WTC11 (cell line): ENCODE results near the gene COL27A1. TPM values are rescaled to one million over a fixed set of nuclear protein-coding genes. Genes with fewer than 3 reads are reported as not detected.

Experiments
- ATAC-seq: fragments of 200-7000 bp; cut with Tn5 transposase; 2 replicates; pipeline ENCODE4 v1.10.0; 2021; ENCODE audit warnings: mild to moderate bottlenecking, moderate library complexity
- CTCF ChIA-PET: fragments of 300-600 bp; sonication (Branson Sonifier 250); formaldehyde crosslinking; loops from one replicate; lab custom pipeline; 2021; ENCODE audit warnings: antibody characterized with exemption; lab: Charles Lee
- POLR2A ChIA-PET: fragments of 350-600 bp; sonication (Branson Sonifier 250); formaldehyde crosslinking; loops from one replicate; lab custom pipeline; 2021; ENCODE audit warnings: antibody characterized with exemption; lab: Charles Lee
- DNase-seq: peaks from one replicate; pipeline ENCODE4 v3.0.0; 2021; ENCODE audit warnings: low spot score
- H3K27ac Mint-ChIP-seq: 2 replicates; pipeline ENCODE4 v1.8.0; 2021; ENCODE audit warnings: mixed read lengths
- H3K27me3 Mint-ChIP-seq: 2 replicates; pipeline ENCODE4 v1.8.0; 2021; ENCODE audit warnings: low read depth, mild to moderate bottlenecking, moderate library complexity, mixed read lengths
- H3K36me3 Mint-ChIP-seq: 2 replicates; pipeline ENCODE4 v1.8.0; 2021; ENCODE audit warnings: mixed read lengths
- H3K4me1 Mint-ChIP-seq: 2 replicates; pipeline ENCODE4 v1.8.0; 2022; ENCODE audit warnings: mixed read lengths
- H3K4me3 Mint-ChIP-seq: 2 replicates; pipeline ENCODE4 v1.8.0; 2021; ENCODE audit warnings: mild to moderate bottlenecking, moderate library complexity, mixed read lengths
- H3K9me3 Mint-ChIP-seq: 2 replicates; pipeline ENCODE4 v1.8.0; 2021; ENCODE audit warnings: mixed read lengths
- AR ChIP-seq: fragments of 250-450 bp; sonication (Bioruptor Pico); IDR thresholded peaks from 2 replicates; pipeline ENCODE4 v1.9.0; 2021; ENCODE audit warnings: mild to moderate bottlenecking
- ATF2 ChIP-seq: sonication (generic); formaldehyde crosslinking; IDR thresholded peaks from 2 replicates; pipeline ENCODE4 v1.8.1; 2022; ENCODE audit warnings: low read depth, missing genetic modification reagents, borderline replicate concordance
- E2F1 ChIP-seq: sonication (generic); formaldehyde crosslinking; IDR thresholded peaks from 2 replicates; pipeline ENCODE4 v1.8.0; 2022; ENCODE audit warnings: mild to moderate bottlenecking, missing genetic modification reagents
- ELF4 ChIP-seq: sonication (generic); formaldehyde crosslinking; IDR thresholded peaks from 2 replicates; pipeline ENCODE4 v1.8.1; 2022; ENCODE audit warnings: low read depth, mild to moderate bottlenecking, moderate library complexity, missing genetic modification reagents
- KAT7 ChIP-seq: sonication (generic); formaldehyde crosslinking; IDR thresholded peaks from 2 replicates; pipeline ENCODE4 v1.8.1; 2023; ENCODE audit warnings: missing genetic modification reagents, mild to moderate bottlenecking, borderline replicate concordance
- PRRX2 ChIP-seq: fragments of 250-450 bp; sonication (Bioruptor Pico); IDR thresholded peaks from 2 replicates; pipeline ENCODE4 v1.8.0; 2021; ENCODE audit warnings: mild to moderate bottlenecking
- TEAD4 ChIP-seq: sonication (generic); formaldehyde crosslinking; IDR thresholded peaks from 2 replicates; pipeline ENCODE4 v1.8.0; 2022; ENCODE audit warnings: mild to moderate bottlenecking, missing genetic modification reagents
- ZNF121 ChIP-seq: sonication (generic); formaldehyde crosslinking; IDR thresholded peaks from 2 replicates; pipeline ENCODE4 v1.8.0; 2023; ENCODE audit warnings: missing genetic modification reagents
- ZNF416 ChIP-seq: fragments of 250-450 bp; sonication (Bioruptor Pico); IDR thresholded peaks from 2 replicates; pipeline ENCODE4 v1.9.0; 2021; ENCODE audit warnings: mild to moderate bottlenecking, inconsistent platforms
- total RNA-seq: library from RNA; stranded (reverse); gene quantifications from 3 replicates; pipeline ENCODE4 v1.2.3, GENCODE V29; 2021
- TF ChIP-seq, protein P1 (sequence below): sonication (generic); formaldehyde crosslinking; IDR thresholded peaks from 2 replicates; pipeline ENCODE4 v1.8.0; 2023; ENCODE audit warnings: missing genetic modification reagents, mild to moderate bottlenecking, borderline replicate concordance
- TF ChIP-seq, protein P2 (sequence below): sonication (generic); formaldehyde crosslinking; IDR thresholded peaks from 2 replicates; pipeline ENCODE4 v1.8.0; 2023; ENCODE audit warnings: missing genetic modification reagents
- TF ChIP-seq, protein P3 (sequence below): fragments of 250-450 bp; sonication (Bioruptor Pico); IDR thresholded peaks from 2 replicates; pipeline ENCODE4 v1.8.0; 2021; ENCODE audit warnings: mild to moderate bottlenecking
- TF ChIP-seq, protein P4 (sequence below): sonication (generic); formaldehyde crosslinking; IDR thresholded peaks from 2 replicates; pipeline ENCODE4 v1.8.1; 2022; ENCODE audit warnings: missing genetic modification reagents, borderline replicate concordance
- TF ChIP-seq, protein P5 (sequence below): sonication (generic); formaldehyde crosslinking; IDR thresholded peaks from 2 replicates; pipeline ENCODE4 v1.8.1; 2022; ENCODE audit warnings: low read depth, mild to moderate bottlenecking, moderate library complexity, missing genetic modification reagents, borderline replicate concordance
- TF ChIP-seq, protein P6 (sequence below): sonication (generic); formaldehyde crosslinking; IDR thresholded peaks from 2 replicates; pipeline ENCODE4 v1.8.1; 2023; ENCODE audit warnings: mild to moderate bottlenecking, missing genetic modification reagents, borderline replicate concordance

The COL27A1 gene
- total RNA-seq, 1 experiment from 2014 or later = 47.5 TPM

DNA sequence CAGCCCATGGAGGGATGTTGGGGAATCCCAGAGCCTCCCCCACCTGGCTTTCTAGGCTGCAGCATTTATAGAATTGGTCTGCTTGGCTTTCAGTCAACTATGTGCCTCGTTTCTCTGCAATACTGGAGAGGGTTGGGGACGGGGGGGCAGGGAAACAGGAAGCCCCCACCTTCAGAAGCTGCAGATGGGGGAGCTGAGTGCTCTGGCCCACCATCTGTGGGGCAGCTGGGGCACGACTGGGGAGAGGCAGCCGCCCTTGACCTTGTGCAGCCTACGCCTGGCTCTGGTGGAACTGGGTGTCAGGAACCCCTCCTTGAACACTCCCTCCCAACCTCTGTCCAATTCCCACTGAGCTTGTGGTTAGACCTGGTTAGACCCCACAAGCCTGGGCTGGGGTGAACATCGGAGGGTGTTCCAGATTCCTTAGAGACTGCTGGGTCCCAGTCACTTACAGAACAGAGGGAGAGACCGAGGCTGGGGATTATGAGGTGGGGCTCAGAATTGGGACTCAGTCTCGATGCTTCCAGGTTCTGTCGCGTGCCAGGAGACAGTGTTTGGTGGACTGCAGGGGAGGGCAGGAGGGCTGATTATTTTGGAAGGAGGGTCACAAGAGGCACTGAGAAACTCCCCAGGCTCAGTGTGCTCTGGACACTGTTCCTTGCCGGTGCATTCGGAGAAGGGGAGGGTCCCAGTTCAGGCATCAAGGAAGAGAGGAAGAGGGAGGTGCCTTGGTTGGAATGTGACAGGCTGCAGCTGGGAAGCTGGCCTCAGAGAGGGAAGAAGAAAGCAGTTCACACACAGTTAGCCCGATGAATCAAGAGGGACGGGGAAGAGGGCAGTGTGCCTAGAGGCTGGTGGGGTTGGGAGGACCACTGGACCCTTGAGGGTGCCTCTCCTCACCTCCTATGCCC is 25.6 kb downstream of the COL27A1 start:
- CTCF ChIA-PET = interaction anchor here (0.5 to 1.6 kb wide), 4 partner anchors 26 to 110 kb away, joined by 4 to 5 read pairs (median 4); partner anchors contain the start of gene COL27A1
- POLR2A ChIA-PET = no interaction called here
- Mint-ChIP-seq H3K4me3 (no peak overlapping the region), H3K27ac (no peak overlapping the region), H3K27me3 (no peaks in the 10 kb centered on the region), H3K36me3 (peaks cover 2% of the 10 kb centered on the region; the same call in 1 of the 2 replicates), H3K4me1 (no peaks in the 10 kb centered on the region), H3K9me3 (no peaks in the 10 kb centered on the region)
- no peak for DNase-seq
- 0 out of 2 replicates have a peak, but pooled peaks have one; percentile 32 for ATAC-seq
- TF ChIP-seq ELF4 (no peak), ZNF121 (no peak), KAT7 (CRISPR knock-in tag) (no peak), TEAD4 (CRISPR knock-in tag) (no peak), ZNF416 (CRISPR knock-in tag) (no peak), PRRX2 (CRISPR knock-in tag) (no peak), ATF2 (CRISPR knock-in tag) (no peak), AR (CRISPR knock-in tag) (no peak), E2F1 (CRISPR knock-in tag) (no peak)
- TF ChIP-seq, protein P1, sequence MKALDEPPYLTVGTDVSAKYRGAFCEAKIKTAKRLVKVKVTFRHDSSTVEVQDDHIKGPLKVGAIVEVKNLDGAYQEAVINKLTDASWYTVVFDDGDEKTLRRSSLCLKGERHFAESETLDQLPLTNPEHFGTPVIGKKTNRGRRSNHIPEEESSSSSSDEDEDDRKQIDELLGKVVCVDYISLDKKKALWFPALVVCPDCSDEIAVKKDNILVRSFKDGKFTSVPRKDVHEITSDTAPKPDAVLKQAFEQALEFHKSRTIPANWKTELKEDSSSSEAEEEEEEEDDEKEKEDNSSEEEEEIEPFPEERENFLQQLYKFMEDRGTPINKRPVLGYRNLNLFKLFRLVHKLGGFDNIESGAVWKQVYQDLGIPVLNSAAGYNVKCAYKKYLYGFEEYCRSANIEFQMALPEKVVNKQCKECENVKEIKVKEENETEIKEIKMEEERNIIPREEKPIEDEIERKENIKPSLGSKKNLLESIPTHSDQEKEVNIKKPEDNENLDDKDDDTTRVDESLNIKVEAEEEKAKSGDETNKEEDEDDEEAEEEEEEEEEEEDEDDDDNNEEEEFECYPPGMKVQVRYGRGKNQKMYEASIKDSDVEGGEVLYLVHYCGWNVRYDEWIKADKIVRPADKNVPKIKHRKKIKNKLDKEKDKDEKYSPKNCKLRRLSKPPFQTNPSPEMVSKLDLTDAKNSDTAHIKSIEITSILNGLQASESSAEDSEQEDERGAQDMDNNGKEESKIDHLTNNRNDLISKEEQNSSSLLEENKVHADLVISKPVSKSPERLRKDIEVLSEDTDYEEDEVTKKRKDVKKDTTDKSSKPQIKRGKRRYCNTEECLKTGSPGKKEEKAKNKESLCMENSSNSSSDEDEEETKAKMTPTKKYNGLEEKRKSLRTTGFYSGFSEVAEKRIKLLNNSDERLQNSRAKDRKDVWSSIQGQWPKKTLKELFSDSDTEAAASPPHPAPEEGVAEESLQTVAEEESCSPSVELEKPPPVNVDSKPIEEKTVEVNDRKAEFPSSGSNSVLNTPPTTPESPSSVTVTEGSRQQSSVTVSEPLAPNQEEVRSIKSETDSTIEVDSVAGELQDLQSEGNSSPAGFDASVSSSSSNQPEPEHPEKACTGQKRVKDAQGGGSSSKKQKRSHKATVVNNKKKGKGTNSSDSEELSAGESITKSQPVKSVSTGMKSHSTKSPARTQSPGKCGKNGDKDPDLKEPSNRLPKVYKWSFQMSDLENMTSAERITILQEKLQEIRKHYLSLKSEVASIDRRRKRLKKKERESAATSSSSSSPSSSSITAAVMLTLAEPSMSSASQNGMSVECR (CRISPR knock-in tag) = no peak
- TF ChIP-seq, protein P2, sequence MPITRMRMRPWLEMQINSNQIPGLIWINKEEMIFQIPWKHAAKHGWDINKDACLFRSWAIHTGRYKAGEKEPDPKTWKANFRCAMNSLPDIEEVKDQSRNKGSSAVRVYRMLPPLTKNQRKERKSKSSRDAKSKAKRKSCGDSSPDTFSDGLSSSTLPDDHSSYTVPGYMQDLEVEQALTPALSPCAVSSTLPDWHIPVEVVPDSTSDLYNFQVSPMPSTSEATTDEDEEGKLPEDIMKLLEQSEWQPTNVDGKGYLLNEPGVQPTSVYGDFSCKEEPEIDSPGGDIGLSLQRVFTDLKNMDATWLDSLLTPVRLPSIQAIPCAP (CRISPR knock-in tag) = no peak
- TF ChIP-seq, protein P3, sequence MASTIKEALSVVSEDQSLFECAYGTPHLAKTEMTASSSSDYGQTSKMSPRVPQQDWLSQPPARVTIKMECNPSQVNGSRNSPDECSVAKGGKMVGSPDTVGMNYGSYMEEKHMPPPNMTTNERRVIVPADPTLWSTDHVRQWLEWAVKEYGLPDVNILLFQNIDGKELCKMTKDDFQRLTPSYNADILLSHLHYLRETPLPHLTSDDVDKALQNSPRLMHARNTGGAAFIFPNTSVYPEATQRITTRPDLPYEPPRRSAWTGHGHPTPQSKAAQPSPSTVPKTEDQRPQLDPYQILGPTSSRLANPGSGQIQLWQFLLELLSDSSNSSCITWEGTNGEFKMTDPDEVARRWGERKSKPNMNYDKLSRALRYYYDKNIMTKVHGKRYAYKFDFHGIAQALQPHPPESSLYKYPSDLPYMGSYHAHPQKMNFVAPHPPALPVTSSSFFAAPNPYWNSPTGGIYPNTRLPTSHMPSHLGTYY (CRISPR knock-in tag) = no peak
- TF ChIP-seq, protein P4, sequence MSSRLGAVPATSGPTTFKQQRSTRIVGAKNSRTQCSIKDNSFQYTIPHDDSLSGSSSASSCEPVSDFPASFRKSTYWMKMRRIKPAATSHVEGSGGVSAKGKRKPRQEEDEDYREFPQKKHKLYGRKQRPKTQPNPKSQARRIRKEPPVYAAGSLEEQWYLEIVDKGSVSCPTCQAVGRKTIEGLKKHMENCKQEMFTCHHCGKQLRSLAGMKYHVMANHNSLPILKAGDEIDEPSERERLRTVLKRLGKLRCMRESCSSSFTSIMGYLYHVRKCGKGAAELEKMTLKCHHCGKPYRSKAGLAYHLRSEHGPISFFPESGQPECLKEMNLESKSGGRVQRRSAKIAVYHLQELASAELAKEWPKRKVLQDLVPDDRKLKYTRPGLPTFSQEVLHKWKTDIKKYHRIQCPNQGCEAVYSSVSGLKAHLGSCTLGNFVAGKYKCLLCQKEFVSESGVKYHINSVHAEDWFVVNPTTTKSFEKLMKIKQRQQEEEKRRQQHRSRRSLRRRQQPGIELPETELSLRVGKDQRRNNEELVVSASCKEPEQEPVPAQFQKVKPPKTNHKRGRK (CRISPR knock-in tag) = no peak
- TF ChIP-seq, protein P5, sequence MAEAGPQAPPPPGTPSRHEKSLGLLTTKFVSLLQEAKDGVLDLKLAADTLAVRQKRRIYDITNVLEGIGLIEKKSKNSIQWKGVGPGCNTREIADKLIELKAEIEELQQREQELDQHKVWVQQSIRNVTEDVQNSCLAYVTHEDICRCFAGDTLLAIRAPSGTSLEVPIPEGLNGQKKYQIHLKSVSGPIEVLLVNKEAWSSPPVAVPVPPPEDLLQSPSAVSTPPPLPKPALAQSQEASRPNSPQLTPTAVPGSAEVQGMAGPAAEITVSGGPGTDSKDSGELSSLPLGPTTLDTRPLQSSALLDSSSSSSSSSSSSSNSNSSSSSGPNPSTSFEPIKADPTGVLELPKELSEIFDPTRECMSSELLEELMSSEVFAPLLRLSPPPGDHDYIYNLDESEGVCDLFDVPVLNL (CRISPR knock-in tag) = no peak
- TF ChIP-seq, protein P6, sequence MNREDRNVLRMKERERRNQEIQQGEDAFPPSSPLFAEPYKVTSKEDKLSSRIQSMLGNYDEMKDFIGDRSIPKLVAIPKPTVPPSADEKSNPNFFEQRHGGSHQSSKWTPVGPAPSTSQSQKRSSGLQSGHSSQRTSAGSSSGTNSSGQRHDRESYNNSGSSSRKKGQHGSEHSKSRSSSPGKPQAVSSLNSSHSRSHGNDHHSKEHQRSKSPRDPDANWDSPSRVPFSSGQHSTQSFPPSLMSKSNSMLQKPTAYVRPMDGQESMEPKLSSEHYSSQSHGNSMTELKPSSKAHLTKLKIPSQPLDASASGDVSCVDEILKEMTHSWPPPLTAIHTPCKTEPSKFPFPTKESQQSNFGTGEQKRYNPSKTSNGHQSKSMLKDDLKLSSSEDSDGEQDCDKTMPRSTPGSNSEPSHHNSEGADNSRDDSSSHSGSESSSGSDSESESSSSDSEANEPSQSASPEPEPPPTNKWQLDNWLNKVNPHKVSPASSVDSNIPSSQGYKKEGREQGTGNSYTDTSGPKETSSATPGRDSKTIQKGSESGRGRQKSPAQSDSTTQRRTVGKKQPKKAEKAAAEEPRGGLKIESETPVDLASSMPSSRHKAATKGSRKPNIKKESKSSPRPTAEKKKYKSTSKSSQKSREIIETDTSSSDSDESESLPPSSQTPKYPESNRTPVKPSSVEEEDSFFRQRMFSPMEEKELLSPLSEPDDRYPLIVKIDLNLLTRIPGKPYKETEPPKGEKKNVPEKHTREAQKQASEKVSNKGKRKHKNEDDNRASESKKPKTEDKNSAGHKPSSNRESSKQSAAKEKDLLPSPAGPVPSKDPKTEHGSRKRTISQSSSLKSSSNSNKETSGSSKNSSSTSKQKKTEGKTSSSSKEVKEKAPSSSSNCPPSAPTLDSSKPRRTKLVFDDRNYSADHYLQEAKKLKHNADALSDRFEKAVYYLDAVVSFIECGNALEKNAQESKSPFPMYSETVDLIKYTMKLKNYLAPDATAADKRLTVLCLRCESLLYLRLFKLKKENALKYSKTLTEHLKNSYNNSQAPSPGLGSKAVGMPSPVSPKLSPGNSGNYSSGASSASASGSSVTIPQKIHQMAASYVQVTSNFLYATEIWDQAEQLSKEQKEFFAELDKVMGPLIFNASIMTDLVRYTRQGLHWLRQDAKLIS (CRISPR knock-in tag) = no peak
